Neural crest cell (in vitro differentiated cells): Measurements from ENCODE around the gene FN1. TPM values are rescaled to one million over a fixed set of nuclear protein-coding genes. Genes with fewer than 3 reads are reported as not detected.
"Not testable (repeated sequence)": the region's sequence is repeated elsewhere in the genome, so short reads cannot be mapped to it uniquely, and the experiment has no call there.

Experiments used
- DNase-seq: peaks from one replicate; pipeline ENCODE4 v3.0.0; 2021; ENCODE audit warnings: low read depth, mixed read lengths, low spot score
- H3K27ac Mint-ChIP-seq: one replicate; pipeline ENCODE4 v1.8.0; 2021; ENCODE audit warnings: mild to moderate bottlenecking, mixed read lengths; ENCODE audit not compliant: unreplicated experiment
- H3K27me3 Mint-ChIP-seq: 2 replicates; pipeline ENCODE4 v1.8.0; 2021; ENCODE audit warnings: low read depth, mild to moderate bottlenecking, mixed read lengths
- H3K36me3 Mint-ChIP-seq: 2 replicates; pipeline ENCODE4 v1.8.0; 2021; ENCODE audit warnings: low read depth, mild to moderate bottlenecking, mixed read lengths
- H3K4me1 Mint-ChIP-seq: 2 replicates; pipeline ENCODE4 v1.8.0; 2021; ENCODE audit warnings: mixed read lengths
- H3K4me3 Mint-ChIP-seq: one replicate; pipeline ENCODE4 v1.8.0; 2021; ENCODE audit warnings: mild to moderate bottlenecking, mixed read lengths
- H3K9me3 Mint-ChIP-seq: 2 replicates; pipeline ENCODE4 v1.8.0; 2021; ENCODE audit warnings: mixed read lengths
- CTCF ChIP-seq: fragments of 200-600 bp; sonication (generic); conservative IDR thresholded peaks from 2 replicates; pipeline ENCODE4 v1.5.0; 2021; ENCODE audit warnings: antibody characterized with exemption, mild to moderate bottlenecking
- total RNA-seq: library from RNA; stranded (reverse); gene quantifications from 2 replicates; pipeline ENCODE4 v1.2.1, GENCODE V29; 2021

Gene FN1
- total RNA-seq, 1 donor from 2014 or later = 103 TPM

GRCh38 chr2:215311625-215312396 lies 124.1 kb downstream of the FN1 start, which contains the start of gene ATIC:
ATIC (plus strand) TSS chr2:215312059; CDS start chr2:215312143, 84 bp downstream.
- Mint-ChIP-seq H3K27me3 (no peaks in the 10 kb centered on the region), H3K4me3 (peak within 1 kb of the TSS; percentile 93)

GRCh38 chr2:215311259-215311624 lies 124.6 kb downstream of the FN1 start:
- DNase-seq, H3K9me3 Mint-ChIP-seq, H3K27me3 Mint-ChIP-seq, H3K27ac Mint-ChIP-seq: not testable (repeated sequence)
- H3K4me1 Mint-ChIP-seq = peaks cover 33% of the 10 kb centered on the region
- peak overlapping the region; percentile 92 for H3K4me3 Mint-ChIP-seq
- H3K36me3 Mint-ChIP-seq = peaks cover 23% of the 10 kb centered on the region

More at GRCh38 chr2:215311625-215312396, 124.1 kb downstream of the FN1 start, which contains the start of gene ATIC:
- H3K4me1 Mint-ChIP-seq = peaks cover 36% of the 10 kb centered on the region
- peak; percentile 83 for DNase-seq
- H3K9me3 Mint-ChIP-seq = no peaks in the 10 kb centered on the region
- peaks cover 23% of the 10 kb centered on the region for H3K36me3 Mint-ChIP-seq
- peak within 1 kb of the TSS; percentile 96 for H3K27ac Mint-ChIP-seq
- TF ChIP-seq CTCF = peak; percentile 33

Other genes starting within 250 kb of the FN1 start
- gene ATIC, start 124.0 kb downstream of the FN1 start, total RNA-seq = 206 and 209 TPM in 2 replicates